IPS-18c (cell line): ENCODE data around the gene ZNF451.
"Not testable (repeated sequence)": the region's sequence is repeated elsewhere in the genome, so short reads cannot be mapped to it uniquely, and the experiment has no call there.

Experiments used
- H3K4me3 ChIP-seq: 2 replicates; pipeline ENCODE4 v1.7.0; 2013; ENCODE audit warnings: low read depth, mild to moderate bottlenecking, low read length, moderate library complexity; ENCODE audit not compliant: insufficient read depth
- H3K9me3 ChIP-seq: one replicate; pipeline ENCODE4 v1.6.1; 2013; ENCODE audit warnings: mild to moderate bottlenecking, low read length, moderate library complexity; ENCODE audit not compliant: control insufficient read depth, insufficient read depth

The ZNF451 gene

DNA sequence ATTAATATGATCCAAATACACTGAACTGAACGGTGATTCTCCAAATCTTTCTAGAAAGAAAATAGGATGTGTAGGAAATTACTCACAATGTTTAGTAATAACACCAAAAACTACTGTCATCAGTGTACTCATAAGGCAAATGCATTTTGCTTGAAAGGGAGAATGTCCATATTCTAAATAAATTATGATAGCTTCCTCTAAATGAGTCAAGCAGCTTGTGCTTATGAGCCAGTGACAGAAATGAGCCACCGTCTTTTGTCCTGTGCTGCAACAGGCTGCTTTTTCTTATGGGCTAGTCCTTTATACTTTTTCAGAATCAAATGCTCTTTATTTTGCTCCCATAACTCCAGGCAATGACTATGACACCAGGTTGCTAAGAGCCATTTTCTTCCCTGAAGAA lies 4.5 kb upstream of the ZNF451 start:
- H3K9me3 ChIP-seq = peaks cover 3% of the 10 kb centered on the region
- H3K4me3 ChIP-seq = no peak overlapping the region

DNA sequence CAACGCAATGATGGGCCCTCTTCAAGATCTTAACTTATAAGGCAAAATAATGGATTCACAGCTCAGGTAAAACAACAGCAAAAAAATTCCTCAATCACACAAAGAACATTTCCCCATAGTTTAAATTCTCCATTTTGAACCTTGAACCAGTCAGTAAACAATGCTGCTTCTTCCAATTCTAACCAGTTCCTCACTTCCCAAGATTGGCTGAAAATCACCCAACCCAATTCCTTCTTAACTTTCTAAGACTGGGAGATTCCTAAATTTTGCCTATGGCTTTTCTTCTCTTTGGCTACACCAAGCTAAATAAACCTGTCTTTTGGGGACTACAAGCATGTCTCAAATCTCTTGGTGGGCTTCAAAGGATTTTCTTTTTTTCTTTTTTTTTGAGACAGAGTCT lies 3.1 kb upstream of the ZNF451 start:
- no peak overlapping the region for H3K4me3 ChIP-seq
- H3K9me3 ChIP-seq = peaks cover 3% of the 10 kb centered on the region

DNA sequence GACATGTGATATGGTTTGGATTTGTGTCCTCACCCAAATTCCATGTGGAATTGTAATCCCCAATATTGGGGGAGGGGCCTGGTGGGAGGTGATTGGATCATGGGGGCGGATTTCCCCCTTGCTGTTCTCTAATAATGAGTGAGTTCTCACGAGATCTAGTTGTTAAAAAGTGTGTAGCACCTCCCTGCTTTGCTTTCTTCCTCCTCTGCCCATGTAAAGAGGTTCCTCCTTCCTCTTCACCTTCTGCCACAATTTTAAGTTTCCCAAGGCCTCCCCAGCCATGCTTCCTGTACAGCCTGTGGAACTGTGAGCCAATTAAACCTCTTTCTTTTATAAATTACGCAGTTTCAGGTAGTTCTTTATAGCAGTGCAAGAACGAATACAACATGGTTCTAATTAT lies 2.1 kb upstream of the ZNF451 start:
- Histone ChIP-seq H3K9me3 (peaks cover 3% of the 10 kb centered on the region), H3K4me3 (no peak overlapping the region)

DNA sequence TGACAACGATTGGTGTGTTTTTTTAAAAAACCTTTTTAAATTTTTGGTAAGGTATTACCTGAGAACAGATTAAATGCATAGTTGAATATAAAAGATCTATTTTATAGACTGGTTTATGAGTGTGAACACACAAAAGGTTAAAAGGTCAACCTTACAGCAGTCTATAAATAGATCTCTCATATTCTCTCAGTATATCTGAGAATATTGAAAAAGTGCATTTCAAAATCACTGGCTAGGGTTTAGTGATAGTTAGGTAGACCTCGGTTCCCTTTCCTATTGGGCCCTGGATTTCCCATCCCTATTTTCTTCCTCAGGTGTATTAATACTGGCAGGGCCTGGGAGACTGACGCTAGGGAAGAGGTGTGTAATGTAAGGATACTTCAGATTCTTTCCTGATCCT lies 723 bp upstream of the ZNF451 start:
- H3K4me3 ChIP-seq = no peak overlapping the region
- H3K9me3 ChIP-seq = peaks cover 3% of the 10 kb centered on the region

DNA sequence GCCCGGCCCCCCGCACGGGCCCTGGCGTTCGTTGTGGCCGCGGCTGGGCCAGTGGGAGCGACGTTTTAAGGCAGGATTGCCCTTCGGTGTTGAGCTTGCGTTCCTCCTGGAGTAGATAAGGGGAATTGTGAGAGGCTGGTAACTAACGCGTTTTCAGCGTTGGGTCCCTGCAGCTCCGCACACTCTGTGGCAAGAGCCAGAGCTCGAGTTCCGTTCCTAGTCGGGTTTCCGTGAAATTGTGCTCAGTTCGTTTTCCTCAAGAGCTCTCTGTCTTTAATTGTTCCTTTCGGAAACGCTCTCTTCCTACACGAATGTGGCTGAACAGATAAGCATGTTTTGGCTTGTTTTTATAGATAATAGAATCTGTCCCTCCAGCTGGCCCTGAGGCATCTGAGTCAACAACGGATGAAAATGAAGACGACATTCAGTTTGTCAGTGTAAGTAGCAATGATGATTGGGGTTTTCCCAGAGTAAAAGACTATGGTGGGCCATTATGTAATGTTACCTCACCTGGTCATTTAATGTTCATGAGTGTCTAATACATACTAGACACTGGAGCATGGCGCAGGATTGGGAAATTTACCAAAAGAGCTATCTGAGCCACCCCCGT lies 575 bp downstream of the ZNF451 start:
- H3K4me3 ChIP-seq = not testable (repeated sequence)

DNA sequence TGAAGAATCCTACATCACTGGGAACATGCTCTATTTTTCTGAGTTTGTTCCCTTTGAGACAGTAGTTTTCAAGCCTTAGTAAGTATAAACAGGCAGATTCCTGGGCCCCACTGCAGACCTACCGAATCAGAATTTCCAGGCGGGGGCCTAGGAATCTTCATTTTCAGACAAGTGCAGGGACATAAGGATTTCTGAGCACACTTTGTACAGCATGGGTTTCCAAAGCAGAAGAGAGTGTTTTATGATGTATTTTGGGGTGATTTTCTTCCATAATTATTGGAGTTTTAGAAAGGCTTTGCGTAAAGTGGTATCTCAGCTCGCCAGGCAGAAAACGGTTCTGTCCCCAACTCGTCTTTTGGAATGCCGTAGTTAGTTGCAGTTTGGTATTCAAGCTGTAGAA lies 1.4 kb downstream of the ZNF451 start:
- not testable (repeated sequence) for H3K4me3 ChIP-seq

More for the DNA sequence above, 575 bp downstream of the ZNF451 start:
- not testable (repeated sequence) for H3K9me3 ChIP-seq

DNA sequence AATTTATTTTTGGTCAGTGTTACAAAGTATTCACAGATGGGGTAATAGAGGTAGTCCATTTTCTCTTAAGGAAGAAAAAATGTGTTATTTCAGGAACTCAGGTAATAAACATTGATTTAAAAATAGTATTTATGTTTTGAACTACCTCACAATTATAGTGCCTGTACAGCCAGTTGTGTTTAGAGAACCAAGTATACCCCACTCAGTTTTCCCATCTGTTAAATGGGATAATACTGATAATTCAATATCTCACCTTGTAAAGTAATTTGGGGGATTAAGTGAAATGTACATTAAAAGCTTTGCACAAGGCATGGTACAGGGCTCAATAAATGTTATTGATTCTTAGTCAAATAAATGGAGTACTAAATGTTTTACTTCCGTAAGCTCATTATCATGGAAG lies 4.7 kb downstream of the ZNF451 start:
- no peaks in the 10 kb centered on the region for H3K9me3 ChIP-seq
- no peak overlapping the region for H3K4me3 ChIP-seq

More for the DNA sequence above, 1.4 kb downstream of the ZNF451 start:
- H3K9me3 ChIP-seq = not testable (repeated sequence)

DNA sequence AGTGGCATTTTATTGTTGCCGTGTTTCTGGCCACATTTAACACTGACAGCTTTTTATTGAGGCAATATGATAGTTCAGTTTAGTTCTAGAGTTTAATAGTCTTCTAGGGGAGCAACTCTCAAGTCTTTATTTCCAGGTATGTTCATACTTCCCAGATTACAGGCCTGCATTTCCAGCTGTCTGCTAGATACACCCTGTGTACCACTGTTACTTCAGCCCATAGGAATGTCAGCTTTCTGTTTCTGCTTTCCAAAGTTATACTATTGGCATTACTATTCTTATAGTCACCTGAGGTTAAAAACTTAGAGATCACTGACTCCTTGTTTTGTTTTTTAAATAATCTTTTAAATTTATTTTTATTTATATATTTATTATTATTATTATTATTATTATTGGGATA lies 7.6 kb downstream of the ZNF451 start:
- Histone ChIP-seq H3K9me3 (no peaks in the 10 kb centered on the region), H3K4me3 (no peak overlapping the region)

DNA sequence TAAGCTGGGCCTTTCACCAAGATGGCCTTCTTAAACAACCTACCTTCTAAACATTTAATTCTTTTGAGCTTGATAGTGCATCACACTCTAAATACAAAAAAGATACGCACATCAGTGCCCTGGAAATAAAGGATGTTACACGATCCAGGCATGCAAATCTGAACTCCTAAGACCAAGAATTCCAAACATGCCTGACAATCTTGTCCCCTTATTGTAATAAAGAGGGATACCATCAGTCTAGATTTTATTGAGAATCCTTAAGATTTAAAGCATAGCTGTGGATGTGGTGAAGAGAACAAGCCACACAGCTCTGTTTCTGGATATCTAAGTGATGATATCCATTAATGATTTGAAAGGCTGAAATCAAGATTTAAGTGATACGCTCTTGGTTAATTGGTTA lies 13.0 kb downstream of the ZNF451 start:
- Histone ChIP-seq H3K4me3 (no peak overlapping the region), H3K9me3 (no peaks in the 10 kb centered on the region)

DNA sequence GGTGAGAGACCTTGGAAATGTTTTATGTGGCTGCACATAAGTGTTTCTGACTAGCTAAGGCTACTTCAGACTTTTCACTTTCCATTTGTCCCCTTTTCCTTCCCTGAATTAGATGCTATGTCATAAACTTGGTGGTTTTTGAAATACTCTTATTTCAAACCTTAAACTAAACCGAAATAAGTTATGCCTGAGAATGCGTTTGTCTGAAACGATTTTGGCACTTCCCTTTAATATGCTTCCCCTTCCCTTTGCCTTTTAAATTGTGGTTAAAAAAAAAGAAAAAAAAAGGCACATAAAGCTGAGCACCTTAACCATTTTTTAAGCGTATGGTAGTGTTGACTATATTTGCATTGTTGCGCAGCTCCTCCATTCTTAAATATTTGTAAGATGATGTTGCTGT lies 14.3 kb downstream of the ZNF451 start:
- Histone ChIP-seq H3K9me3 (no peaks in the 10 kb centered on the region), H3K4me3 (no peak overlapping the region)

DNA sequence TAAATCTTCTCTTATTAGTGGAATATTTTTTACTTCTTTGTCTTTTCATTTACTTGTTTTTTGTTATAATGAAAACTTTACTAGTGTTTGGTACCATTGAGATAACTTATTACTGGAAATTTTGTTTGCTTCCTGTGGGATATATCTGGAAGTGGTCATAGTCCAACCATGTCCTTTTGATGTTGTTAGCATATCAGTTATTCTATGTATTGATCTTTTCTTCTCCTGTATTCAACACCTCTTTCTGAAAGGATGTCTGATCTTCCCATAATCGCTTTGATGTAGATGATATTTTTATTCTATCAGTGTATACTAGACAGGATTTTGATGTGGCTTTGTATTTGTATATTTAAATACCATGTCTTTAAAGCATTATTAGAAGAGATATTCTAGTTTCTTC lies 17.0 kb downstream of the ZNF451 start:
- Histone ChIP-seq H3K4me3 (no peak overlapping the region), H3K9me3 (no peaks in the 10 kb centered on the region)

DNA sequence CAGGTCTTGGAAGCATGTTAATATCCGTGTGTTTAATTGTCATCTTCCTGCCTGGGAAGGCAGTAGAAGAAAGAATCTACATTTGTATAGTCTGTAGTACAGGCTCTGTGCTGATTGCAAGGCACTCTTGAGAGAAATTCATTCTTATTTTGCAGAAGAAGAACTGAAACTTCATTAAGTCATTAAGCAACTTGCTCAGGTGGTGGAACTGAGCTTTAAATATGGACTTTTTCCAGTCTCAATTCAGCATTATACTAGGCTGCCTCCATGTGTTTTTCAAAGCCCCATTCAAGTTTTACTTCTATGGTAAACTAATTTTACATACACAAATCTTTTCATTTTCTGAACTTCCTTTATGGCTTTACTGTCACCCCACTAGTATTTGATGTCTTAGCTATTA lies 18.7 kb downstream of the ZNF451 start:
- H3K4me3 ChIP-seq = no peak overlapping the region

DNA sequence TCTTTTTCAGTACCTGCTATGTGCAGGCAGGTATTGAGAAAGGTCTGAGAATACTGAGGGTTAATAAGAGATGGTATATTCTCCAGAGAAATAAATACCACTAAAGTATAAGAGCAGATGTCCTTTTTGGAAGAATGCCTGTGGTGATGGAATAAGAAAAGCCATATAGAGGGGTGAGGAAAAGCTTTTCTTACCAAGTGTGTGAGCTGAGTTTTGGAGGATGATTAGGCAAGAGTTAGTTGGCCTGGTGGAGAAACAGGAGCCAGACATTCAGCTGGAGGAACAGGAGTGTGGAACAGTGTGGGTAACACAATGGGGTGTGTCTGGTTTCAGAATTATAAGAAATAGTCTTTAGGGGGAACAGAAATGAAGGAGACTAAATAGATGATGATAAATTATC lies 19.9 kb downstream of the ZNF451 start:
- no peaks in the 10 kb centered on the region for H3K9me3 ChIP-seq
- H3K4me3 ChIP-seq = no peak overlapping the region

More for the DNA sequence above, 18.7 kb downstream of the ZNF451 start:
- H3K9me3 ChIP-seq = no peaks in the 10 kb centered on the region

DNA sequence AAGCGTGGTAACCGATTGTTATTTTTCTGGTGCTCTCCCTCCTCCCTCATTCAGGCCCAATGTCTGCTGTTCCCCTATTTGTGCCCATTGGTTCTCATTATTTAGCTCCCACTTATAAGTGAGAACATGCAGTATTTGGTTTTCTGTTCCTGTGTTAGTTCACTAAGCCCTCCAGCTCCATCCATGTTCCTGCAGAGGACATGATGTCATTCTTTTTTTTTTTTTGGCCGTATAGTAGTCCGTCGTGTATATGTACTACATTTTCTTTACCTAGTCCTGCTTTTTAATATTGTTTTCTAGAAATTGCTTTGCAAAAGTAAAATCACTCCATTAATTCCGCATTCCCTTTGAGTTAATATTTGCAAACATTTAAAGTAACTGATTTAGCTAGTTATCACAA lies 23.1 kb downstream of the ZNF451 start:
- Histone ChIP-seq H3K4me3 (no peak overlapping the region), H3K9me3 (no peaks in the 10 kb centered on the region)

DNA sequence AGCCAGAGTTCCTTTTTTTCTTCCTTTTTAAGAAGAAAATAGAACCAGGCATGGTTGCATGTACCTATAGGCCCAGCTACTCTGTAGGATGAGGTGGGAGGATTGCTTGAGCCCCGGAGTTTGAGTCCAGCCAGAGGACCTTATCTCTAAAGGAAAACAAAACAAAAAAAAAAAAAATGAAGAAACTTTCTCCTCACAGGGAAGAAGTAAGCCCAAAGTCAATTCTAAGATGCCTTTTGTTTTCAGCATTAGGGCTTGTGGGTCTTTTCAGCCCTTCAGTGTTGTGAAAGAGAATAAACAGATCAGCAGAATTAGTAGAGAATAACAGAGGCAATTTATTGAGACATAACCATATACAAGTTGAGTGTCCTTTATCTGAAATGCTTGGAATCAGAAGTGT lies 26.8 kb downstream of the ZNF451 start:
- H3K9me3 ChIP-seq = no peaks in the 10 kb centered on the region
- no peak overlapping the region for H3K4me3 ChIP-seq

DNA sequence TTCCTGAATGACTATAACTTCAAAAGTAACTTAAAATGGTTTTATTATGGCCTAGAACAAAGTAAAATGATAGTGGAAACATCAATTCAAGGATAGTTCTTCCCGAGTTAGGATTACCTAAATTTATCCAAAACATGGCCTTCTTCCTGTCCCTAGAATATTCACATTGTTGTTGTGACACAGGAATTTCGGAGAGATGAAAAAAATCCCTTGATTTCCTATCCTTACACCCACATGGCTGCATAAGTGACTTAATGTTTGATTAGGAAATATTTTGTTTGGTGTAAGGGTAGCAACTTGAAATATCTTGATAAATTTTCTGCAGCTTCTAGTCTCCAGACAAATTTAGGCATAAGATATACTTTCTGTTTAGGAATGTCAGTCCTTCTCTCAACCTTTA lies 27.8 kb downstream of the ZNF451 start:
- H3K4me3 ChIP-seq = no peak overlapping the region
- no peaks in the 10 kb centered on the region for H3K9me3 ChIP-seq

DNA sequence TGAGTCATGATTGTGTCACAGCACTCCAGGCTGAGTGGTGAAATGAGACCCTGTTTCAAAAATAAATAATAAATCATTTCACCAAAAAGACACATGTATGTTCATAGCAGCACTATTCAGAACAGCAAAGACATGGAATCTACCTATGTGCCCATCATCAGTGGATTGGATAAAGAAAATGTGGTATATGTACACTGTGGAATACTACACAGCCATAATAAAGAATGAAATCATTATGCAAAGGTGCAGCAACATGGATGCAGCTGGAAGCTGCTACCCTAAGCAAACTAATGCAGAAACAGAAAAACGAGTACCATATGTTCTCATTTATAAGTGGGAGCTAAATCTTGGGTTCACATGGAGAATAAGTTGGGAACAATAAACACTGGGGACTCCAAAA lies 33.1 kb downstream of the ZNF451 start:
- Histone ChIP-seq H3K4me3 (no peak overlapping the region), H3K9me3 (no peaks in the 10 kb centered on the region)

DNA sequence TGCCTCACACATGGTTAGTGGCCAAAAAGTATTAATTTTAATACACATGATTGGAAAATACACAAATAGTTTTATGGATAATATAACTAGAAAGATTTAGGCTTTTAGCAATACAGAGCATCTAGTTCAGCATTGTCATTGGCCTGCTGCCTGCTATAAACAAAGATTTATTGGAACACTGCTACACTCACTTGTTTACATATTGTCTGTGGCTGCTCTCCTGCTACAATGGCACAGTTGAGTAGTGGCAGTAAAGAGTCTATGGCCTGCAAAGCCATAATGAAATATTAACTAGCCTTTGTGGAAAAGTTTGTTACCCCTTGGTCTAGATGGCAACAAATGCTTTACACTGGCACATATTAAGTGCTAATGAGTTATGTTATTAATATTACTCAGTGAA lies 37.8 kb downstream of the ZNF451 start:
- Histone ChIP-seq H3K4me3 (no peak overlapping the region), H3K9me3 (no peaks in the 10 kb centered on the region)

DNA sequence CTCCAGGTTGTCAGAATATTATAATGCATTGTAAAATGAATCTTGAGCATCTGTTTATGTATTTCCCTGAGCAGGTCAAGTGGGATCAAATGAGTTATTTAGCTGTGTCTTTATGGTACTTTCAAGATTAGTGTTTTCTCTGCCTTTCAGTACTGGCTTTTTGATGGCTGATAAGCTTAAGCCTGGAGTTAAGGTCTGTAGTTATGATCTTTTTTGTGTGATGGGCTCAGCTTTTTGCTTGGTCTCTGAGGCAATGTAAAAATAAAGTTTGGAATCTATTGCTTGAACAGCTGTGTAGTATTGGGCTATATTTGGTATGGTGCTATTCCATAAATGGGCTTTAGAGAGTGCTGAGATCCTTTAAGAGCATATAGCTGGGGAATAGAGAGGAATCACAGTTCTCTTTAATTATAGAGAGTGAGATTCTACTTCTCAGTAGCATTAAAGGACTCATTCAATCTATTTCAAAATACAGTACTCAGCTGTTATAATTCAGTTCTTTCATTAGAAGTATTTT lies 40.7 kb downstream of the ZNF451 start:
- no peaks in the 10 kb centered on the region for H3K9me3 ChIP-seq
- H3K4me3 ChIP-seq = no peak overlapping the region
